Retinal pigment epithelial cell (primary cell): ENCODE measurements around the gene FNBP1L.

Experiments used
- DNase-seq: peaks from one replicate; pipeline ENCODE4 v3.0.0-alpha.2; 2010; ENCODE audit warnings: low read depth
- H3K4me3 ChIP-seq: 2 replicates; pipeline ENCODE4 v1.5.1; 2011; ENCODE audit warnings: mild to moderate bottlenecking, low read length, control low read depth, moderate library complexity
- CTCF ChIP-seq: conservative IDR thresholded peaks from 2 replicates; pipeline ENCODE4 v1.5.1; 2011; ENCODE audit warnings: low read depth, low read length, control low read depth, inconsistent platforms

FNBP1L gene

GRCh38 chr1:93601686-93602085 is 153.8 kb downstream of the FNBP1L start:
- no peak overlapping the region for H3K4me3 ChIP-seq
- no peak for TF ChIP-seq CTCF
- no peak for DNase-seq

GRCh38 chr1:93602101-93602500 is 154.2 kb downstream of the FNBP1L start:
- H3K4me3 ChIP-seq: no peak overlapping the region
- no peak for TF ChIP-seq CTCF
- no peak for DNase-seq

GRCh38 chr1:93603106-93603505 is 155.2 kb downstream of the FNBP1L start:
- TF ChIP-seq CTCF: no peak
- DNase-seq: no peak
- H3K4me3 ChIP-seq: no peak overlapping the region

GRCh38 chr1:93603601-93604000 is 155.7 kb downstream of the FNBP1L start:
- no peak for TF ChIP-seq CTCF
- DNase-seq: no peak
- H3K4me3 ChIP-seq: no peak overlapping the region
